GM19025 (cell line): ENCODE measurements around the gene FN3KRP.
"Not testable (repeated sequence)": the region's sequence is repeated elsewhere in the genome, so short reads cannot be mapped to it uniquely, and the experiment has no call there.

Experiments used
- ATAC-seq: cut with Tn5 transposase; IDR thresholded peaks from one replicate; pipeline ENCODE4 v1.9.1; 2021; ENCODE audit warnings: mild to moderate bottlenecking, low read depth, moderate library complexity; ENCODE audit not compliant: unreplicated experiment

The FN3KRP gene

DNA sequence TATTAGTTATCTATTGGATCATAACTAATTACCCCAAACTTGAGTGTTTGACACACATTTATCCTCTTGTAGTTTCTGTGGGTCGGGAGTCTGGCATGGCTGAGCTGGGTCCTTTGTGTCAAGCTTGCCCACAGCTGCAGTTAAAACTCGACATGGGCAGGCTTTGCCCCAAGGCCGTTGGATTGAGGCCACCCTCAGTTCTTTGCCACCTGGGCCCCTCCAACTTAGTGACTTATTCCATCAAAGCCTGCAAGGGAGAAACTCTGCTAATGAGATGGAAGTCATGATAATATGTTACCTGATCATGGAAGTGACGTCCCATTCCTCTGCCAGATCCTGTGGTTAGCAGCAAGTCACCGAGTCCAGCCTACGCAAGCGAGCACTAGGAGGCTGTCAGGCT lies 52.5 kb downstream of the FN3KRP start:
- ATAC-seq, result no peak

DNA sequence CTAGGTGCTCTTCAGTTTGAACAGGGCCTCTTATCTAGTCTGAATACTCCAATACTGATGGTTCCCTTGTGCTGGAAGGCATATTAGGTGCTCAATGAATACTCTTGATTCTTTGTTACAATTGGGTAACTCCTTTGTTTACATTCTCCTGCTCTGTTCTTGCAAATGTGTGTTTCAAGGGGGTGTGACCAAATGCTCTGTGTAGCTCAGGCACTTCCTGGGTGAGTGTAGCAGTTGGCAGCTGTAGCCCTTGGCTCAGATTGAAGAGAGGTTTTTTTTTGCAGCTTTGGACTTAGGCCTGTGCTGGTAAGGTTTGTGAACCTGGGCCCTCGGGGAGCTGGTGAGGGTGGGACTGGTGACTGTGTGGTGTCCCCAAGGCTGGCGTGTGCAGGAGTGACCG lies 55.5 kb downstream of the FN3KRP start:
- no peak for ATAC-seq

DNA sequence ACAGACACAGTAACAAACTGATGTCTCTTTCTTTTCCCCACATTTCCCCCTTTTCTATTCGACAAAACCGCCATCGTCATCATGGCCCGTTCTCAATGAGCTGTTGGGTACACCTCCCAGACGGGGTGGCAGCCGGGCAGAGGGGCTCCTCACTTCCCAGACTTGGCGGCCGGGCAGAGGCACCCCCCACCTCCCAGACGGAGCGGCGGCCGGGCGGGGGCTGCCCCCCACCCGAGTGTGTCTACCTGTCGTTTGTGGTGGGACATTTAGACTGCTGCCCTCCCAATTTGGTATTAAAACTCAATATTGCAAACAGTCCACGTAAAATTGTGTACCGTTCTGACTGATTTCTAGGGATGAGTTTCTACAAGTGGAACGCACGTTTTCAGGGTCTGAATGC lies 58.0 kb downstream of the FN3KRP start:
- ATAC-seq, result not testable (repeated sequence)

DNA sequence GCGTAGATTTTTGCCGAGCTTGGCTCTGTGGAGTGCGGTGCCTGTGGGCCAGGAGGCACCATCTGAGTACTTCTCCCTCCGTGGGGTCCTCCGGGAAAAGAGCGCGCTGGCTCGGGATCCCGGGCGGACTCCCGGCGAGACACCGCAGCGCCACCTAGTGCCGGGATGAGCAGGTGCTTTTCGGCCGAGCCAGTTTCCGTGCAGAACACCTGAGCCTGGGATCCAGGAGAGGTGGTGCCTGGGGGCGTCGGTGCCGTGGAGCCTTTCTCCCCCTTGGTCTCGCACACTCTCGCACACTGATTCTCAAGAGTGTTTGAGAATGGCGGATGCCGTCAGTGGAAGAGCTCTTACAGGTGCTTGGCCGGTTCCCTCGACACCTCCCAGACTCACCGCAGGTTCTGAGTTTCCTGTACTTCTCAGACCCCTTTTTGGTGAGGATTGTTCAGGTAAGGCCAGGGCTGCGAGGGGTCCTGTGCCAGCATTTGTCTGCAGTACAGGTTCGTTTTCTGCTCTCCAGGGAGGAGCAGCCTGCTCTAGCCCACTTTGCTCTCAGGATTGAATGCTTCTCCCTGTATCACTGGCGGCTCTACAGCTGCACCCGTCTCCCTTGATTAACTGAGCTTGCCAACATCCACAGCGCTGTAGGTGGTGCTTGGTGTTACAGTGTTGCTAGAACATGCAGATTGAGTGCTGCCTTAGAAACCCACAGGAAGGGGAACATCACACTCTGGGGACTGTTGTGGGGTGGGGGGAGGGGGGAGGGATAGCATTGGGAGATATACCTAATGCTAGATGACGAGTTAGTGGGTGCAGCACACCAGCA lies 58.7 kb downstream of the FN3KRP start:
- no peak for ATAC-seq

DNA sequence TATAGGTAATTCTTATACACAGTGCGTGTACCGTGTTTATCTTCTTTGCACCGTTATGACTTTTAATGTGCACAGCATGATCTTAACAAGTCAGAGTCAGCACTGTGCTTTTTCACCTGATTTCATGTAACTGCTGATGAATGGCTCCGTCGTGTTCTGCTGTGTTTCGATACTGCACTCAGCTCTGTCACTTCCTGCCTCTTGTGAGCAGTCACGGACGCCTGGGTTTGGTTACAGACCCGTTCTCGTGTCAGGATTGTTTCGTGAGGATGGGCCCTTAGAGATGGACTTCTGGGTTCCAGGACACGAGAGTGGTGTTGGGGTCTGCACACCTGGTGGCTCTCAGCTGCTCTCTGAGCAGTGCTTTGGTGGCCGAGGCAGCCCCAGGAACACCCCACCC lies 59.9 kb downstream of the FN3KRP start:
- no peak for ATAC-seq
